Measurements from ENCODE around the gene NTNG2.

NTNG2 gene

GRCh38 chr9:132235894-132236661 is 74.2 kb downstream of the NTNG2 start:
- peak; percentile 96 for TF ChIP-seq CTCF (IDR thresholded peaks at IDR 0.05)
- TF ChIP-seq ZFX (IDR thresholded peaks at IDR 0.05; ENCODE audit: borderline replicate concordance), result no peak
- H3K27ac ChIP-seq, result no peak overlapping the region

GRCh38 chr9:132236662-132237311 is 74.9 kb downstream of the NTNG2 start:
- TF ChIP-seq CTCF (IDR thresholded peaks at IDR 0.05), result peak; percentile 68
- no peak for TF ChIP-seq ZFX (IDR thresholded peaks at IDR 0.05; ENCODE audit: borderline replicate concordance)

GRCh38 chr9:132237481-132237880 is 75.6 kb downstream of the NTNG2 start:
- TF ChIP-seq ZFX (IDR thresholded peaks at IDR 0.05; ENCODE audit: borderline replicate concordance) (no peak), CTCF (IDR thresholded peaks at IDR 0.05) (no peak)
- H3K27ac ChIP-seq, result no peak overlapping the region

More at GRCh38 chr9:132236662-132237311, 74.9 kb downstream of the NTNG2 start:
- H3K27ac ChIP-seq, result no peak overlapping the region

DNA sequence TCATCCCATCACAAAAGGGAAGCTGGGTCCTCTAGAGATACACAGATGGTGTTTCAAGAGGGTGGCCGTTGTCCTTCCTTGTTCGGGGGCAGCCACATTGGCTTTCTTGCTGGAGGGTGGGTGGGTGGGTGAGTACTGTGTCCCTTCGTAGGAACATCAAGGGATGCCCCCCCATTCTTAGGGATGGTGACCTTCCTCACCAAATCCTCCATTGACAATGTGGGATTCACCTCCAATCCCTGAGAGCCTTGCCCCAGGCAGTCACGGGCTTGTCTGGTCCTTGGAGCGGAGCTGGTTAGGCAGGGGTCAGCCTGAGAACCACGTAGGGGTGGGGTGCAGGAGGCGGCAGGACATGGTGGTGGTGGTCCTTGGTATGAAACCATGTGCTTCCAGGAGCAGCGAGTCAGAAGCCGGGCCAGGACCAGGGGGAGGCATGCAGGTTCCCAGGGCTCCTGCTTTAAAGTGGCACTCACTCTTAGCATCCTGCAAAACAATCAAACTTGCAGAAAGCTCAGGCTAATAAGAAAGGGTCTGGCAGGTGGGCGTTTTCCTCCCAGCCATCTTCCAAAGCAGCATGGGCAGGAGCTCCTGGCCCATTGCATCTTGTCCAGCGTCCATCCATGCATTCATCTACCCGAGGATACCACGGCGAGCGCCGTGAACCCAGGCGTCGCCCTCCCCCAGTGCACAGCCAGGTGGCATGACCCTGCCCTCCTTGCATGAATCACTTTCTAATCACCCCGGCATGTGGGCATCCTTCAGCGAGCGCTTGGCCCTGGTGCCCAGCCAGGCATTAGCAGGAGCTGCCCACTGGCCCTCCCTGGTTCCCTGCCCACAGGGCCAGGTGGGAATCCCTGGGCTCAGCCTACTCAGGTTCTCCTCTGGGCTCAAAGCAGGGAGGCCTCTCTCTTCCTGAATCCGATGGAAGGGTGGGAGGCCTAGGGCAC is 76.4 kb downstream of the NTNG2 start:
- no peak for TF ChIP-seq ZFX (IDR thresholded peaks at IDR 0.05; ENCODE audit: borderline replicate concordance)
- TF ChIP-seq CTCF (IDR thresholded peaks at IDR 0.05), result no peak

GRCh38 chr9:132238992-132239391 is 77.1 kb downstream of the NTNG2 start:
- TF ChIP-seq ZFX (IDR thresholded peaks at IDR 0.05; ENCODE audit: borderline replicate concordance) (no peak), CTCF (IDR thresholded peaks at IDR 0.05) (no peak)
- H3K27ac ChIP-seq, result no peak overlapping the region

More for the DNA sequence above, 76.4 kb downstream of the NTNG2 start:
- H3K27ac ChIP-seq, result no peak overlapping the region

DNA sequence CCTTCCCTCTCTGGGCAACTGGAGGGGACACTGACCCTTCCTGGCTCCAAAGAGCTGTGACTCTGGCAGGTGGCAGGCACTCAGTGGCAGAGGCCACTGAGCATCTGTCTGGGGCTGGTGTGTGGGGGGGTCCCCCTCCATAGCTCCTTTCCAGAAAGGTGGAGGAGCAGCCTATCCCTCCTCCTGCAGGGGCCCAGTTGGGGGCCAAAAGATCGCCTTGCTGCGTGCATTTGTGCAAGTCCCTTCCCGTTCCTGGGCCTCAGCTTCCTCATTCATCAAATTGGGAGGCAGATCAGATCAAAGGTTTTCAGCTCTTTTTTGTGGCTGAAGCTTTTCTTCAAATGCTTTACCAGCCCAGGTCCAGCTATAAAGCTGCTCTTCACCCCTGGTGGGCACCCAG is 77.7 kb downstream of the NTNG2 start:
- TF ChIP-seq CTCF (IDR thresholded peaks at IDR 0.05) (no peak), ZFX (IDR thresholded peaks at IDR 0.05; ENCODE audit: borderline replicate concordance) (no peak)
- H3K27ac ChIP-seq, result no peak overlapping the region
